ENCODE measurements around the gene BRAF.
"Not testable (repeated sequence)": the region's sequence is repeated elsewhere in the genome, so short reads cannot be mapped to it uniquely, and the experiment has no call there.

Gene BRAF

DNA sequence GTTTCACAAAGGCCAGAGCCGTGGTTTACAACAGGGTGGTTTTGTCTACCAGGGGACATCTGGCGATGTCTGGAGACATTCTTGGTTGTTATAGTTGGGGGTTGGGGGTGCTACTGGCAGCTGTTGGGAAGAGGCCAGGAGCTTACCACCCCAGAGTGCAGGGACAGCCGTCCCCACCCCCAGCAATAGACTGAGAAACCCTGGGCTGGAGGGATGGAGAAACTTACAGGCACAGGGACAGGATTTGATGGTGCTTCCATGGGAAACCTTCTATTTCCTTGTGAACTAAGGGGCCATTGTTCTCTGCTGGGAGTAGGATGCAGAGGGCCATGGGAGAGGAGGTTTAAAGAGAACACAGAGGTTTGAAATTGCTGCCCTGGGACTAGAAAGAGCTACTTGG, 241.1 kb downstream of the BRAF start:
- Mint-ChIP-seq H3K4me1 (ENCODE audit: low read depth in 2 of 2) (peaks cover 0 to 2% of the 10 kb centered on the region in 2 donors), H3K4me3 (no peak overlapping the region), H3K27me3 (no peaks in the 10 kb centered on the region), H3K9me3 (no peaks in the 10 kb centered on the region), H3K27ac (no peak overlapping the region), H3K36me3 (ENCODE audit: insufficient read depth) (peaks cover 56% of the 10 kb centered on the region)
- no peak for ATAC-seq (replicated peaks)
- DNase-seq = no peak

DNA sequence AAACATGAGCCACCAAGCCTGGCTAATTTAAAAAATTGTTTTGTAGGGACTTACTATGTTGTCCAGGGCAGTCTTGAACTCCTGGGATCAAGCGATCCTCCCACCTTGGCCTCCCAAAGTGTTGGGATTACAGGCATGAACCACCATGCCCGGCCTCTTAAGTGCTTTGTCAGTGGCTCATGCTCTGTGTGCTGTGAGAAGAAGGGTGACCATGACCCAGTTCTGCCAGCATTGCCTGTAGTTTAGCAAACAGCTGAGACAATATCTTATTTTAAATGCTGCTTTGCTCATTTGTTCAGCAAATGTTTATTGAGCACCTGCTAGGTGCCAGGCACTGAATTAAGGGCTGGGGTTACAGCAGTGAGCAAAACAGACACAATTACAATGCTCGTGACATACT, 243.0 kb downstream of the BRAF start:
- Mint-ChIP-seq H3K4me3 (no peak overlapping the region), H3K27me3 (no peaks in the 10 kb centered on the region), H3K4me1 (ENCODE audit: low read depth in 2 of 2) (peaks cover 11 to 13% of the 10 kb centered on the region in 2 donors), H3K9me3 (no peaks in the 10 kb centered on the region), H3K36me3 (ENCODE audit: insufficient read depth) (peaks cover 54% of the 10 kb centered on the region), H3K27ac (peak overlapping the region in 1 of 2 donors; percentile 16)
- no peak for ATAC-seq (replicated peaks)
- DNase-seq = no peak

DNA sequence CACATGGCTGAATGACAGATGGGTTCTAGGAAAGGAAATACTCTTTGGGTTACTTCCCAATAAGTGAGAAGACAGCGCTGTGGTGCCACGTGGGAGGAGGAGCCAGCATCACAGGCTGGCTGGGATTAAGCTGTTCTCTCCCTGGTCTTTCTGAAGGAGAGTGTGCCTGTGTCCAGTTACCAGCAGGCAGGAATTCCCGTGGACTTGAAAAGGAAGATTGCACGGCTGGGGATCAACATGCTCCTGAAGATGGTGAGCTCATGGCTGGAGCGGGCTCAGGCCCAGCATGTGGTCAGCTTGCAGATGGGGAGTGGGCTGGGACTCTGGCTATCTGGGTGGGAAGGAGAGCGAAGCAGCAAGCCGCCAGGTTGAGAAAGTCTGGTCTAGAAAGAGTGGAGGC, 243.8 kb downstream of the BRAF start:
- Mint-ChIP-seq H3K27me3 (no peaks in the 10 kb centered on the region), H3K4me3 (no peak overlapping the region), H3K4me1 (ENCODE audit: low read depth in 2 of 2) (peaks cover 13 to 16% of the 10 kb centered on the region in 2 donors), H3K36me3 (ENCODE audit: insufficient read depth) (peaks cover 51% of the 10 kb centered on the region), H3K9me3 (no peaks in the 10 kb centered on the region), H3K27ac (peak overlapping the region in 1 of 2 donors; percentile 44)
- DNase-seq (no peak), ATAC-seq (replicated peaks) (no peak)

DNA sequence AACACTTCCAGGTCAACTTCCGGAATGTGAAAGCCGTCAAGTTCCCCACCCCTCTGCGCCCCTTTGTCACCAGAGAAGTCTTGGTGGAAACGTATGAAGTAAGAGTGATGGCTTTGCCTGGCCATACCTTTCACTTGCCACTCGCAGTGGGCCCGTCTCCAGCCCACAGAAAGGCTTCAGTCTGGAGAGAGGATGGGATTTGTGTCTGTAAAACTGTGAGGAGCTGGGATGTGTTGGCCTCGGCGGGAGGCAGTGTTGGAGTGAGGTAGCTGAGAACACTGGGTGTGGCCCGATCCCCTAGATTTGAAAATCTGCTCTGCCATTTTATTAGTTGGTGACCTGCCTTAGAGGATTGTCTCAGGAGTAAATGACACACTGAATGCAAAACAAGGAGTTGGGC, 245.5 kb downstream of the BRAF start:
- no peaks in the 10 kb centered on the region for H3K27me3 Mint-ChIP-seq
- H3K4me1 Mint-ChIP-seq (ENCODE audit: low read depth in 2 of 2) = peaks cover 23 to 25% of the 10 kb centered on the region in 2 donors
- peaks cover 42% of the 10 kb centered on the region for H3K36me3 Mint-ChIP-seq (ENCODE audit: insufficient read depth)
- H3K27ac Mint-ChIP-seq = no peak overlapping the region
- no peaks in the 10 kb centered on the region for H3K9me3 Mint-ChIP-seq
- no peak overlapping the region for H3K4me3 Mint-ChIP-seq
- no peak for ATAC-seq (replicated peaks)
- no peak for DNase-seq

DNA sequence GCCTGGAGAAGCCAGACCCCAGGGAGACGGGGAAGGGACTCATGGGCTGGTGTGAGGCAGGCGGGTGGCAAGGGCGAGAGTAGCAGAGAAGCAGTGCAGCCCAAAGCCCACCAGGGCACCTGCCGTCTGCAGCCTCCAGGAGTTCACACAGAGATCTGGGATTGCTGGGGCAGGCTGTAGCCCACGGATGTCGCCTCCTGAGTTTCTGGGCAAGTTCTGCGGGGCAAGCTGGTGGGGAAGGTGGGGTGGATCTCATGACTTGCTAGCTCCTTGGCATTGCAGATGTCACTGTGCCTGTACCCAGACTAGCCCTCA, 246.0 kb downstream of the BRAF start:
- DNase-seq = no peak
- peaks cover 27% of the 10 kb centered on the region in 2 donors for H3K4me1 Mint-ChIP-seq (ENCODE audit: low read depth in 2 of 2)
- H3K27ac Mint-ChIP-seq = no peak overlapping the region
- H3K27me3 Mint-ChIP-seq = no peaks in the 10 kb centered on the region
- H3K9me3 Mint-ChIP-seq = no peaks in the 10 kb centered on the region
- no peak for ATAC-seq (replicated peaks)
- H3K4me3 Mint-ChIP-seq = no peak overlapping the region
- peaks cover 42% of the 10 kb centered on the region for H3K36me3 Mint-ChIP-seq (ENCODE audit: insufficient read depth)

DNA sequence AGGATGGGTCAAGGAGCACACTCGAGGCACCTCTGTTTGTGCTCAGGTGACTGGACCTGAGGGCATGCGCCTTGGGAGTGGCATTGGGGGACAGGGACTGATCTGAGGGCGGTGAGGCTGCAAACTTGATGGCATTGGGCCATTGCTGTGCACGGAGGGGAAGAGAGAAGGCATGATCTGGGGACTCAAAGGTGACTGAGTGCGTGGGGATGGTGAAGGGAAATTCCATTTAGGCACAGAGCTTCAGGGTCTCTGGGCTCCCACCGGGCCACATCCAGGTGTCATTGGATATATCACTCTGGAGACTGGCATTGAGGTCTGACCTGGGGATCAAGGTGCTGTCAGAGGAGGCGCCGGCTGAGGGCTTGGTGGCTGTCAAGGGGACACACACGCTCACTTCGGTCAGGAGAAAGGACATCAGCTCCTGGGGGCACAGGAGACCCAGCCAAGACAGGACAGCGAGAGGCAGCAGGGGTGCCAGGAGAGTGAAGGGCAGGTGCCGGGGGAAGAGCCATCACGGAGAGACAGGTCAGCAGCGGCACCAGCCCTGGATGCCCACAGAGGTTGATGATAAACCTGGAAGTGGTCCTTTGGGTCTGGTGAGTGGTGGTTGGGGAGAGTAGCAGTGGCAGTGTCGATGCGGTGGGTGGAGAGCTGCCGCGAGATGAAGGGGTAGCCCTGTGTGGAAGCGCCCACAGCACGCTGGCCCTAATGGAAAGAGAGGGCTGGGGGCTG, 246.5 kb downstream of the BRAF start:
- DNase-seq (no peak), ATAC-seq (replicated peaks) (no peak)
- no peaks in the 10 kb centered on the region for H3K9me3 Mint-ChIP-seq
- no peak overlapping the region for H3K27ac Mint-ChIP-seq
- peaks cover 37% of the 10 kb centered on the region for H3K36me3 Mint-ChIP-seq (ENCODE audit: insufficient read depth)
- no peak overlapping the region for H3K4me3 Mint-ChIP-seq
- peaks cover 27 to 30% of the 10 kb centered on the region in 2 donors for H3K4me1 Mint-ChIP-seq (ENCODE audit: low read depth in 2 of 2)
- no peaks in the 10 kb centered on the region for H3K27me3 Mint-ChIP-seq

DNA sequence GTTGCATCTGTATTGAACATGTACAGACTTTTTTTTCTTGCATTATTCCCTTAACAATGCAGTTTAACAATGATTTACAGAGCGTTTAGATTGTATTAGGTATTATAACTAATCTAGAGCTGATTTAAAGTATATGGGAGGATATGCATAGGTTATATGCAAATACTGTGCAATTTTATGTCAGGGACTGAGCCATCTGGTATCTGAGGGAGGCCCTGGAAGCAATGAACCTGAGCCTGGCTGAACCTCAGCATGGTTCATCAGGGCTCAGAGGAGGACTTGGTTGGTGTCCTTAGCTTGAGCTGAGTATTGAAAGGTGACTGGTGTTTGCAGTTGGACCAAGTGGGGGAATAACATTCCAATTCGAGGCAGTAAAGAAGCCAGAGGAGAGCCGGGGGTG, 247.2 kb downstream of the BRAF start:
- ATAC-seq (replicated peaks) = no peak
- no peak overlapping the region for H3K27ac Mint-ChIP-seq
- no peak for DNase-seq
- H3K36me3 Mint-ChIP-seq (ENCODE audit: insufficient read depth) = peaks cover 33% of the 10 kb centered on the region
- H3K27me3 Mint-ChIP-seq = no peaks in the 10 kb centered on the region
- no peak overlapping the region for H3K4me3 Mint-ChIP-seq
- H3K9me3 Mint-ChIP-seq = no peaks in the 10 kb centered on the region
- H3K4me1 Mint-ChIP-seq (ENCODE audit: low read depth in 2 of 2) = peaks cover 27 to 30% of the 10 kb centered on the region in 2 donors

DNA sequence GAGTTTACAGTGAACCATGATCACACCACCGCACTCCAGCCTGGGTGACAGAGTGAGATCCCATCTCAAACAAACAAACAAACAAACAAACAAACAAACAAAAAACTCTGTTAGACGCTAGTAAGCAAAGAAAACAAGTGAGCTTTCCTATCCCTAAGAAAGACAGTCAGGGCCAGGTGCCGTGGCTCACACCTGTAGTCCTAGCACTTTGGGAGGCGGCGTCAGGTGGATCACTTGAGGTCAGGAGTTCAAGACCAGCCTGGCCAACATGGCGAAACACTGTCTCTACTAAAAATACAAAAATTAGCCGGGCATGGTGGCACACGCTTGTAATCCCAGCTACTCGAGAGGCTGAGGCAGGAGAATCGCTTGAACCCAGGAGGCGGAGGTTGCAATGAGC, 247.8 kb downstream of the BRAF start:
- not testable (repeated sequence) for DNase-seq; H3K9me3 Mint-ChIP-seq; H3K27me3 Mint-ChIP-seq; H3K27ac Mint-ChIP-seq; ATAC-seq (replicated peaks); H3K4me3 Mint-ChIP-seq
- peaks cover 27 to 30% of the 10 kb centered on the region in 2 donors for H3K4me1 Mint-ChIP-seq (ENCODE audit: low read depth in 2 of 2)
- H3K36me3 Mint-ChIP-seq (ENCODE audit: insufficient read depth) = peaks cover 28% of the 10 kb centered on the region

DNA sequence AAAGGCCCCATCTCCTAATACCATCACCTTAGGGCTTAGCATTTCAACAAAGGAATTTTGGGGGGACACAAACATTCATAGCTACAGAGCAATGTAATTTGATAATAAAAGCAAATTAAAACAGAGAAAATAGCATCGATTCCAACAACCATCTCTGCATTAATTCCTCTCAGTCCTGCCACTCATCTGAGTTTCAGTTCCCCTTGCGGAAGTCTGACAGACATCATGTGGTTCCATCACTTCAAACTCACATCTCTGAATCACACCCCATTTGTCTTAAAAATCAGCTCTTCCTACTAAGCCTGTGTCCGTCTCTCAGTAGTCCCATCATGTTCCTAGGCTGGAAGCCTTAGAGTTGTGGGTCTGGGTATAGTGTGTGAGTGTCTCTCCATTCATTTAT, 248.4 kb downstream of the BRAF start:
- H3K4me3 Mint-ChIP-seq = no peak overlapping the region
- ATAC-seq (replicated peaks) = no peak

DNA sequence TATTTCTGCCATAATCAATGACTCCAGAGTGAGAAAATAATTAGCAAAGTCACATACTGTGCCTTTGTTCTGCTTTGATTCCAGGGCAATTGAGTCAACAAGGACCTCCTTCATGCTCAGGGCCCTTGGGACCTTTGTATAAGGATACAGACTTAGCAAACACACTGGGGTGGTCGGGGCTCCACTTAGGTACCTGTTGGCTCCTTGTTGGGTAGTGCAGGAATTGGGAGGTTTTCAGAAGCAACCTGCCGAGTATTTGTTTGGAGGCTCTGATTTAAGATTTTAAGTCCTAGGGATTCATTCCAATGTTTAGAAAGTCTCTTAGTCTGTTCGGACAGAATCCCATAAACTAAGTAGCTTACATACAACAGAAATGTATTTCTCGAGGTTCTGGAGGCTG, 249.0 kb downstream of the BRAF start:
- Mint-ChIP-seq H3K4me1 (ENCODE audit: low read depth in 2 of 2) (peaks cover 27 to 29% of the 10 kb centered on the region in 2 donors), H3K27ac (peak overlapping the region in 1 of 2 donors; percentile 87), H3K9me3 (no peaks in the 10 kb centered on the region), H3K4me3 (no peak overlapping the region), H3K27me3 (no peaks in the 10 kb centered on the region), H3K36me3 (ENCODE audit: insufficient read depth) (peaks cover 20% of the 10 kb centered on the region)
- ATAC-seq (replicated peaks) = no peak
- no peak for DNase-seq

More for the DNA sequence above, 248.4 kb downstream of the BRAF start:
- DNase-seq = no peak
- H3K27ac Mint-ChIP-seq = no peak overlapping the region
- H3K36me3 Mint-ChIP-seq (ENCODE audit: insufficient read depth) = peaks cover 23% of the 10 kb centered on the region
- peaks cover 27 to 30% of the 10 kb centered on the region in 2 donors for H3K4me1 Mint-ChIP-seq (ENCODE audit: low read depth in 2 of 2)
- H3K27me3 Mint-ChIP-seq = no peaks in the 10 kb centered on the region
- no peaks in the 10 kb centered on the region for H3K9me3 Mint-ChIP-seq

DNA sequence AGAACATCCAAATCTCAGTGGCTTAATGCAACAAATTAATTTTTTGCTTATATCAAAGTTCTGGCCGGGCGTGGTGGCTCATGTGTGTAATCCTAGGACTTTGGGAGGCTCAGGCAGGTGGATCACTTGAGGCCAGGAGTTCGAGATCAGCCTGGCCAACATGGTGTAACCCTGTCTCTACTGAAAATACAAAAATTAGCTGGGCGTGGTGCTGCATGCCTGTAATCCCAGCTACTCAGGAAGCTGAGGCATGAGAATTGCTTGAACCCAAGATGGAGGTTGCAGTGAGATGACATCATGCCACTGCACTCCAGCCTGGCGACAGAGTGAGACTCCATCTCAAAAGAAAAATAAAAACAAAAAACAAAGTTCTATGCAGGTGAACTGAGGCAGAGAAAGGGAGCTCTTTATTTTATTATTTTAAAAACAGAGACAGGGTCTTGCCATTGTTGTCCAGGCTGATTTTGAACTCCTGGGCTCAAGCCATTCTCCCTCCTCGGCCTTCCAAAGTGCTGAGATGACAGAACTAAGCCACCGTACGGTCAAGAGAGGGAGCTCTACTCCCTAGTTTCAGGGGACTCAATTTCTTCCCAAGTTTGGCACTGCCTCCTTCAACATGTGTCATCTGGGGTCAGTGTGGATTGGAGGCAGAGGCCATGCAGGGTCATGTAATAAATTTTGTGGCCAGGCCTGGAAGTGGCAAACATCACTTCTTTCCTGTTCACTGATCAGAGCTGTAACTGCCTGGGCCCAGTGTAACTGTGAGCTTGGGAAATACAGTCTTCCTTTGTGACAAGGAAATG, 249.6 kb downstream of the BRAF start:
- Mint-ChIP-seq H3K4me3 (peak overlapping the region; percentile 86 to 91), H3K27me3 (no peaks in the 10 kb centered on the region), H3K27ac (peak overlapping the region; percentile 35 to 87), H3K36me3 (ENCODE audit: insufficient read depth) (peaks cover 16% of the 10 kb centered on the region), H3K9me3 (no peaks in the 10 kb centered on the region), H3K4me1 (ENCODE audit: low read depth in 2 of 2) (peaks cover 27 to 28% of the 10 kb centered on the region in 2 donors)
- no peak for ATAC-seq (replicated peaks)
- DNase-seq = no peak

DNA sequence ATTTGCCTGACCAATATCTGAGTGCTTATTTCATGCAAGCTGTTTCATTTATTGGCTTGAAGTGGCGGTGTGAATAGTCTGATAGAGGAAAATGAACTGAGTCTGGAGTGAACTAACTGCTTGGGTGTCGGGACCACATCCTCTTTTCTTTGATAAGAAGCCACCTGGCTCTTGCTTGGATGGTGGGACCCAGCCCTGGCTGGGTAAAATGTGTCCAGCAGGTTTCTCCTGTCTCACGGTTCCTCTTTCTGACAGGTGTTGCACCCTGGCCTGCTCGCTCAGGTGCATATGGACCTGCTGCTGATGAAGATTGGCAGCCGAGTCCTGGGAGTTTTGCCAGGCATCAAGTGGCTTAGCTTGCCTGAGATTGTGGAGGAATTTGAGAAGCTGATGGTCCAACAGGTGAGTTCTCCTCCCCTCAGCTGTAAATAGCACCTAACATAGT, 250.4 kb downstream of the BRAF start:
- H3K36me3 Mint-ChIP-seq (ENCODE audit: insufficient read depth) = peaks cover 9% of the 10 kb centered on the region
- no peak for DNase-seq
- peak overlapping the region; percentile 87 to 89 for H3K27ac Mint-ChIP-seq
- H3K4me1 Mint-ChIP-seq (ENCODE audit: low read depth in 2 of 2) = peaks cover 27 to 28% of the 10 kb centered on the region in 2 donors
- ATAC-seq (replicated peaks) = no peak
- H3K4me3 Mint-ChIP-seq = peak overlapping the region; percentile 86 to 91
- H3K9me3 Mint-ChIP-seq = no peaks in the 10 kb centered on the region
- H3K27me3 Mint-ChIP-seq = no peaks in the 10 kb centered on the region

DNA sequence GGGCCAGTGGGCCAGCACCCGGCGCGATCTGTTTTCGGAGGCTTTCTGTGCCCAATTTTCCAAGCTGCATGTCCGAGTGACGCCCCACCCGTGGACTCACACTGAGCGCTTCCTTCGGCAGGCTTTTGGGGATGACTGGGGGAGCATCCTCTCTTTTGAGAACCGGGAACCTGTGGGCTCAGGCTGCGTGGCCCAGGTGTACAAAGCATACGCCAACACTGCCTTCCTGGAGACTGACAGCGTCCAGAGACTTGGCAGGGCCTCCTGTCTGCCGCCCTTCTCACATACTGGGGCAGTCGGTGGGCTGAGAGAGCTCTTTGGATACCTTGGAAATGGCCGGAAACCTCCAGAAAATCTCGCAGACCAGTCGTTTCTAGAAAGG, 251.0 kb downstream of the BRAF start:
- Mint-ChIP-seq H3K27ac (peak overlapping the region; percentile 87 to 89), H3K4me1 (ENCODE audit: low read depth in 2 of 2) (peaks cover 27 to 28% of the 10 kb centered on the region in 2 donors), H3K4me3 (peak overlapping the region; percentile 86 to 91), H3K36me3 (ENCODE audit: insufficient read depth) (peaks cover 6% of the 10 kb centered on the region), H3K27me3 (no peaks in the 10 kb centered on the region), H3K9me3 (no peaks in the 10 kb centered on the region)
- ATAC-seq (replicated peaks) (no peak), DNase-seq (no peak)
